NCI-H2081 (cell line): ENCODE data around the gene RPH3AL.
"Not testable (repeated sequence)": the region's sequence is repeated elsewhere in the genome, so short reads cannot be mapped to it uniquely, and the experiment has no call there.

Experiments
- DNase-seq, 2 experiments: peaks; one replicate each; lab custom pipeline; 2025; lab: John Stamatoyannopoulos, UW

RPH3AL gene

DNA sequence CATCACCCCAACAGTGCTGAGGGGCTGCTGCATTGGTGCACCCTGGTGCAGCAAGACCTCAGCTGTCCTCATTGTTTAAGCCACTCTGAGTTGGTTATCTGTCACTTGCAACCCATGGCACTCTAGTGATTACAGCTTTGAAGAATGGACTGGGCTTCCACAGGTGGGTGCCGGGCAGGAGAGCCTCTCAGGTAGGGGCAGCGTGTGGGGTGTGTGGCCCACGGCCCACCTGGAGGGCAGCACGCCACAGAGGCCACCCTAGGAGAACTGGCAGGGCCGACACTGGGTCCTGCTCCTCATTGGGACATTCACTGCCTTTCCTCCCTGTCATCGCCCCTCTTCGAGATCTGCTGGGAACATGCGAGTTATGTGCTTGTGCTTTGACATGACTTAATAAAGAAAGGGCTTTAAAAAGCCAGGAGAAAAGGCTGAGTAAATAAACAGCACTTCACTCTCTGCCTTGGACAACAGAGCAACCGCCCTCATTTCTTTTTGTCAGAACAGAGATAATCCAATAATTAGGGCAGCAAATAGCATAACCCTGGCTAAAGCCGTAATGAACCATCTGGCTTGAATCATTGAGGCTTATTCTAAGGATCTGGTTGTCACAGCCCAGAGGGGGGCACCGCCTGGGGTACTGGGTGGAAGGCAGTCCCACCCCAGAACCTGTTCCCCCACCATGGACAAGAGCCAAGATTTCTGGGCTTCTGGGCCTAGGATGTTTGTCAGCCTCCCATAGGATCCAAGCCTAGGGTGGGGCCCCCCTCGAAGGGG is 174.1 kb downstream of the RPH3AL start:
- DNase-seq, result no peak

DNA sequence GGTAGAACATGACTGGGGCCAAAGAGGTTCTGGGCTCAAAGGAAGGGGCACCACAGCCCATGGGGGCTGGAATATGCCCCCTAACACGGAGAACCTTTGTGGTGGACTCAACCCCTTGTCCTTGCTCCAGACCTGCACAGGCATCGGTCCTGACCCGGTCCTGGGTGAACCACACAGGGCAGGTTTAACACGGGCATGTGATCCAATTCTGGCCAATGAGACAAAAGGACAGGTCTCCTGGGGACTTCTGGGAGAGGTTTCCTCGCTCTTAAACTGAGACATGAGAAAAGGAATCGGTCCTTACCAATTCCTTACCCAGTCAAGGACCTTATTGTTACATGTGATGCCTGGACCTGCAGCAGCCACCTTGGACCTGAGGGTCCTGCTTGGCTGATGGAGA is 174.8 kb downstream of the RPH3AL start:
- no peak for DNase-seq

DNA sequence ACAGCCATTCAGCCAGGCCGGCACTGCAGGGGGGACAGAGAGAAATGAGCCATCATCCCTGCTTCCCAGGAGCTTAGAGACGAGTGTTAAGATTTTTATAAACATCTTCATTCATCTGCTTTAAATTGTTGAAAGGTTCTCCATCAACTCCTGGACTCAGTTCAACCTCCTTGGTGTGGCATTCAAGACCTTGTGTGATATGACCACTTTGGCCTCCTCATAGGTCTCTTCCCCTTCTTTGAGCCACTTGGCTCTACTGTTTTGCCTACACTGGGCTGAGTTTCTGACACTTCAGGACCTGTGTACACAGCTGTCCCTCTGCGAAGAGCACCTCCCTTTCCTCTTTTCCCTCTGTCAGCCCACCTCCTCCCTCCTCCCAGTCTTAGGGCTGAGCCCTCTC is 175.5 kb downstream of the RPH3AL start:
- no peak for DNase-seq

DNA sequence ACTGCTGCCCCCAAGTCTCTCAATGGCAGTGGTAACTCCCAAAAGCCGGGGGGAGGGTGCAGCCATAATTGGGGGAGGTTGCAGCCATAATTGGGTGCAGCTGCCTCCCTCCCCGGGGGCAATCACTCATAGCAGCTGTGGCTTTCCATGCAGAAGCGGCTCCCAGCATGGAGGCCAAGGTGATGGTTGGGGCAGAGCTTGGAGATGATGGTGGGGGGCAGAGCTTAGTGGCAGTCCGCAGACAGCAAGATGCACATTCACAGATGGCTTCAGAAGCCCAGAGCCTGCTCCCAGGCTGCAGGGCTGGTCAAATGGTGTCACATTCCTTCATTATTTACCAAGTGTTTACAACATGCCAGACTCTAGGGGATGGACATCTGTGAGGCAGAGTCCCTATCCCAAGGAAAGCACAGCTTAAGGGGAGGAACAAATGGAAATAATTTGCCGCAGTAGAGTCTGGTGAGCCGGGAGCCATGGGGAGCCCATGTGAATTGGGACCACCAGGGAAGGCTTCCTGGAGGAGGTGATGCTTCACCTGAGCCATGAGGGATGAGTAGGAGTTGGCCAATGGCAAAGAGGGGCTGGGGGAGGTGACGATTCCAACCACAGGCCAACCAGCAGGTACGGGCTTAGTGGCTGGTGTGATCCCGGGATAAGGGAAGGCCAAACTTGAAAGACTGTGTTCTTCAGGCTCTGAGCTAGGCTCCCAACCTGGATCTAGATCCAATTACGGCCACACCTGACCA is 179.3 kb downstream of the RPH3AL start:
- no peak for DNase-seq

DNA sequence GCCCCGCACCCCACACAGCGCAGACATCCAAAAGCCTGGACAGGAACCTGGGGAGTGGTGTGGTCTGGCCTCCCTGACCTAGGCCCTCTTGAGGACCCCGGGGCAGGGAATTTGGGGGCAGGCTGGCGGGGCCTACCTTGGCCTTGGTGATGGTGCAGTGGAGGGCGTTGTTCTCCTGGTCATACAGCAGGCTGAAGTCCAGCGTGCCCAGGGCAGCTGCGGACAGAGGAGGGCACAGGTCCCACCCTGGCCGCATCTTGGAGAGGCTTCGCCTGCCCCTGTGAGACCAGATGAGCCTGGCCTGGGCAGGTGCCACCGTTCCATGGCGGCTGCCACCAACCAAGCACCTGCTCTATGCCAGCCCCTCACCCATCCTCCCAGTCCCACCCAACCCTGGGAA is 180.2 kb downstream of the RPH3AL start:
- DNase-seq, result no peak

DNA sequence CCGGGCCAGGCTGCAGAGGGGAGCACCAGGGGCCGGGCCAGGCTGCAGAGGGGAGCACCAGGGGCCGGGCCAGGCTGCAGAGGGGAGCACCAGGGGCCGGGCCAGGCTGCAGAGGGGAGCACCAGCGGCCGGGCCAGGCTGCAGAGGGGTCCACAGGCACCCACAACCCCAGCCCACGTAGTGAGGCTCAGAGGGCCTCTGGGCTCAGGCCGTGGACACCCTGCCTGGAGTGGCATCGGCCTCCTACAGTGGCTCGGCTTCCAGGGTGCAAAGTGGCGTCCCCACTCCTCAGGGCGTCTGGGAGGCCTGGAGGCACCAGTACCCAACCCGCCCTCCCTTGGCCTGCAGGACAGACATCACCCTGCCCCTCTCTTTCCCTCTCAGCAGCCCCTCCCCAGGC is 180.7 kb downstream of the RPH3AL start:
- no peak for DNase-seq

DNA sequence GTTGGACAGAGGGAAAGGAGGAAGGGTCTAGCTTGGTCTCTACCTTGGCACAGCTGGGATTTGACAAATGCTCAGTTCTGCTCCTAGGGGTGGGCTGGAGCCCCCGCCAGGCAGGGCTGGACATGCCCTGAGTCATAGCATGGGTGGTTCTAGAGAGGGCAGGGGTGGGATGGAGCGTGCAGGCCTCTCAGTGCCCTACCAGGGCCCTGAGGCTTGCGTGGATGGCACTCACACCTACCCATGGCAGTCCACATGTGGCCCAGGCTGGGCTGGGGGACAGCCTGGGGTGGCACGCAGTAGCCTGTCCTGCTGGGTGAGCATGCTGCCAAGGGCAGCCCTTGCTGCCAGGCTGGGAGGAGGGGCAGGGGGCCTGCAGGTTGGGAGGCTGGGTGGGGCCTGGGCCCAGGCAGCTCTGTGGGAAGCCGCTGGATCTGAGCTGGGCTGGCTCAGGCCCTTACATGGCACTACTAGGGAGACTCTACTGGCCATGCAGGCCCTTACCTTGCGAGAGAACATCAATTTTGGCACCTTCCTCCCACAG is 182.4 kb downstream of the RPH3AL start:
- no peak for DNase-seq

DNA sequence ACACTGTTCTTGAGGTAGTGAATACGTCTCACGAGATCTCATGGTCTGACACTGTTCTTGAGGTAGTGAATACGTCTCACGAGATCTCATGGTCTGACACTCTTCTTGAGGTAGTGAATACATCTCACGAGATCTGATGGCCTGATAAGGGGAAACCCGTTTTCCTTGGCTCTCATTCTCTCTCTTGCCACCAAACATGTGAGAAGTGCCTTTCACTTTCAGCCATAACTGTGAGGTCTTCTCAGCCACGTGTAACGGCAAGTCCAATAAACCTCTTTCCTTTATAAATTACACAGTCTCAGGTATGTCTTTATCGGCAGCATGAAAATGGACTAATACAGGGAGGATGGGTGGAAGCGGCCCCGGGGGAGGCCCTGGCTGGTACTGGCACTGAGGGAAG is 184.0 kb downstream of the RPH3AL start:
- not testable (repeated sequence) for DNase-seq

DNA sequence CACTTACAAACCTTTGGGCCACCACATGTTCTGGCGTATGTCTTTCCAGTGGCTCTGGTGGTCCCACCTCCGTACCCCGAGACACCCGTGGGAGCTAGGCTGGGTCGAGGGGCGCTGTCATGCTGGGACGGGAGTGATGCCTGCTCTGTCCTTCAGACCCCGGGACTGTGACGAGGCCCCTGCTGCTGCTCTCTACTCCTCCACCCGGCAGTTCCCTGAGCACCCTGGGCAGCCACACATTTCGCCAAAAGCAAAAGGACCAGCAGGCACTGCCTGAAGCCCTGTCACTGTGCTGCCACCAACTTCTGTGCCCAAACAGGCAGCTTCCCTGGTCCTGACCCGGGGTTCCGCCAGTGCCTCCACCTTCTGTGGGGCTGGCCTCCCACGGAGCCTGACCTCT is 186.7 kb downstream of the RPH3AL start:
- DNase-seq, result no peak

DNA sequence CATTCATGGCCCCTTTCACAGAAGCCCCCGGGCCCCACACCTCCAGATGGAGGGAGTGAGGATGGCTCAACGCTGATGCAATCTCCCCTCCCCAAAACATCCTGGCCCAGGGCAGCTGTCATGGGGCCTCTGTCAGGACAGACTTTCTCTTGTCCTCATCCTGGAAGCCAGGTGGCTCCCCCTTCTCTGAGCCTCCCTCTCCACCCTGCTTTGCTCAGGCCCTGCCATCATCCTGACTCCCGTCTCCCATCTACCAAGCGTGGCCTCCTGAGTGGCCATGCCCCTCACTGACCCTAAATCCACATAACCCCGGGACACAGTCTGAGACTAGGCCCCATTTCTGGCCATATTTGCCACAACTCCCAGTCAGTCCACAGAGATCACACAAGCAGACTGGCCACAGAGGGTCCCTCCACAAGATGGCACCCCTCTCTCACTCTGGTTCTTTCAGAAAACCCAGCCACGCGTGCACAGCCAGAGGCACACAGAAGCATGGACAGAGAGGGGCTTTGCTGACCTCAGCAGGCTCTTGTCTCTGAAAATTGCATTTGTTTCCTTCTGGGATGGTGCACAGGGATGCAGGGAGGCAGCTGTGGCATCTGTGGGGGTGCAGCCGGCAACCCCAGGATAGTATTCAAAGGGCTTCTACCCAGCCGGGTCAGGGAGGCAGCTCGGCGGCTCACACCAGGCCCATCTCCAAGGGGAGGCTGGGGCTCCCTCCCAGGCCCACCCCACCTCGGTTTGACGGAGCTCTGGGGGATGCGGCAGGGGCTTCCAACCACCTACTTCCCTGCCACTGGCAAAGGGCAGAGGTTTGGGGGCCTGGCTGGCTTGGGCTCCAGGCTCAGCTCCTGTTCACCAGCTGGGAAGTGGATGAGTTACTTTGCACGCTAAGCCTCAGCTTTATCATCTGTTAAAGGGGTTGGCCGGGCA is 188.0 kb downstream of the RPH3AL start:
- DNase-seq, result peak in 1 of 2 experiments; percentile 38

DNA sequence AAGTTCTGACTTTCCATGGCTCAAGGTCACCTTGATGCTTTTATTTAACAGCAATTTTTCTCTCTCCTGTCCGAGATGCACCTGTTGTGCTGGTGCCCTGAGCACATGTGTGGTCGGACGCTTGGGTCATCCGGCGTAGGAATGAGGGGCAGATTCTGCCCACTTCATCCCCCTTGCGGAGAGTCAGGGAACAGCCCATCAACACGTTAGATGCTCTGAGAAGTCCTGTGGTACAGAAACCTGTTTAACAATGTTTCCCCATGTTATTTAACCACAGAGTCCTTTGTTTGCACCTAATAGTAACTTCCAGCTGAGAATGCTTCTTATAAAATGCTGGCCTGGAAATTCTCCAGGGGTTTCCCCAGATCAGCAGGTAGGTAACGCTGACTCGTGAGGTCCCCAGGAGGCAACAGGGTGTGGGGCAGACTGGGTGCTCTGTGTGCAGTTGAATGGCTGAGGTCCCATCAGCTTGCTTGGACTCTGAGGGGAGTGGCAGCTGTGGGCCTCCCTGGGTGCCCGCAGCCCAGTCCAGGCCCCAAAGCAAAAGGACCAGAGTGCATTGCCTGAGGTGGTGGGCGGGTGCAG is 189.0 kb downstream of the RPH3AL start:
- DNase-seq, result no peak

DNA sequence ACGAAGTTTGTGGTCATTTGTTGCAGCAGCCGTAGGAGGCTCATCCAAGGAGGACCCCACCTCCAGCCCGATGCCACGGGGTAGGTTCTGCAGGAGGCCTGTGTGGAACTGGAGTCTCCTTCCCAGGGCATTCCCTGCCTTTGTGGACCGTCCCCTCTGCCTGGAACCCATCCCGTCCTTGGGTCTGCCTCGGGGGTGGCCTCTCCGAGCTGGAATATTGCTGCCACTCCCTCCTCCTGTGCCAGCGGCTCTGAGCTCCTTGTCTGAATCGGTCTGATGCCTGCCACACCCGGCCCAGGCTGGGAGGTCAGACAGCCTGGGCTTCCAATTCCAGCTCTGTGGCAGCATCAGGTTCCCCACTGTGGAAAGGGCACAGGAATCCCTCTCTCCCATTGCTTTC is 189.9 kb downstream of the RPH3AL start:
- DNase-seq, result no peak
